GM19328 (cell line): Measurements from ENCODE around the gene CNR1.

ENCODE experiments used
- ATAC-seq: cut with Tn5 transposase; IDR thresholded peaks from one replicate; pipeline ENCODE4 v1.9.1; 2021; ENCODE audit warnings: mild to moderate bottlenecking, moderate library complexity; ENCODE audit not compliant: unreplicated experiment

Gene CNR1

GRCh38 chr6:88144637-88145297 lies 21.4 kb downstream of the CNR1 start:
- no peak for ATAC-seq

GRCh38 chr6:88143421-88144157 lies 22.6 kb downstream of the CNR1 start:
- no peak for ATAC-seq

GRCh38 chr6:88142297-88142668 lies 23.9 kb downstream of the CNR1 start:
- no peak for ATAC-seq

GRCh38 chr6:88141561-88142296 lies 24.4 kb downstream of the CNR1 start:
- ATAC-seq: peak; percentile 97

- ATAC-seq: no peak
These were observed 28.2 kb downstream of the CNR1 start for GRCh38 chr6:88137915-88138314.

GRCh38 chr6:88135578-88136114 lies 30.5 kb downstream of the CNR1 start:
- ATAC-seq: peak; percentile 73

- no peak for ATAC-seq
These were observed 31.6 kb downstream of the CNR1 start for GRCh38 chr6:88134575-88134974.

GRCh38 chr6:88133718-88134117 lies 32.4 kb downstream of the CNR1 start:
- ATAC-seq: no peak

- no peak for ATAC-seq
These were observed 41.1 kb downstream of the CNR1 start for GRCh38 chr6:88124925-88125557.

GRCh38 chr6:88120635-88121034 lies 45.5 kb downstream of the CNR1 start:
- ATAC-seq: no peak

- ATAC-seq: no peak
These were observed 46.4 kb downstream of the CNR1 start for GRCh38 chr6:88119769-88120168.

GRCh38 chr6:88116276-88116675 lies 49.9 kb downstream of the CNR1 start:
- ATAC-seq: no peak

- no peak for ATAC-seq
These were observed 50.8 kb downstream of the CNR1 start for GRCh38 chr6:88115307-88115706.

GRCh38 chr6:88114838-88115237 lies 51.3 kb downstream of the CNR1 start:
- no peak for ATAC-seq

- no peak for ATAC-seq
These were observed 54.2 kb downstream of the CNR1 start for GRCh38 chr6:88111991-88112390.

GRCh38 chr6:88107241-88107640 lies 58.9 kb downstream of the CNR1 start:
- ATAC-seq: no peak

GRCh38 chr6:88105741-88106340 lies 60.3 kb downstream of the CNR1 start:
- no peak for ATAC-seq
